ENCODE data around the gene TIMP2. TPM values are rescaled to one million over a fixed set of nuclear protein-coding genes. Genes with fewer than 3 reads are reported as not detected.

Gene TIMP2
- total and polyA plus RNA-seq, 2 donors from 2014 or later = 72.1 to 172 TPM

- FAIRE-seq (no peak), DNase-seq (no peak)
- Histone ChIP-seq H3K27ac (ENCODE audit: low read depth in 2 of 2, low read length in 2 of 2) (peak overlapping the region; percentile 56 to 58), H3K9me3 (ENCODE audit: control insufficient read depth in 2 of 3, insufficient read depth in 1 of 3, low read length in 3 of 3) (no peaks in the 10 kb centered on the region), H3K27me3 (ENCODE audit: control insufficient read depth, insufficient read depth, low read length) (no peaks in the 10 kb centered on the region), H3K36me3 (ENCODE audit: control insufficient read depth in 2 of 3, insufficient read depth in 3 of 3, low read length in 3 of 3) (peaks cover 6 to 43% (median 37%) of the 10 kb centered on the region in 3 donors), H3K4me3 (ENCODE audit: low read length in 3 of 3) (no peak overlapping the region), H3K4me1 (ENCODE audit: control insufficient read depth in 2 of 3, insufficient read depth in 2 of 3, low read depth in 1 of 3, low read length in 3 of 3) (no peaks in the 10 kb centered on the region), H3K9ac (ENCODE audit: low read length in 3 of 3) (no peak overlapping the region)
- TF ChIP-seq, protein P1, sequence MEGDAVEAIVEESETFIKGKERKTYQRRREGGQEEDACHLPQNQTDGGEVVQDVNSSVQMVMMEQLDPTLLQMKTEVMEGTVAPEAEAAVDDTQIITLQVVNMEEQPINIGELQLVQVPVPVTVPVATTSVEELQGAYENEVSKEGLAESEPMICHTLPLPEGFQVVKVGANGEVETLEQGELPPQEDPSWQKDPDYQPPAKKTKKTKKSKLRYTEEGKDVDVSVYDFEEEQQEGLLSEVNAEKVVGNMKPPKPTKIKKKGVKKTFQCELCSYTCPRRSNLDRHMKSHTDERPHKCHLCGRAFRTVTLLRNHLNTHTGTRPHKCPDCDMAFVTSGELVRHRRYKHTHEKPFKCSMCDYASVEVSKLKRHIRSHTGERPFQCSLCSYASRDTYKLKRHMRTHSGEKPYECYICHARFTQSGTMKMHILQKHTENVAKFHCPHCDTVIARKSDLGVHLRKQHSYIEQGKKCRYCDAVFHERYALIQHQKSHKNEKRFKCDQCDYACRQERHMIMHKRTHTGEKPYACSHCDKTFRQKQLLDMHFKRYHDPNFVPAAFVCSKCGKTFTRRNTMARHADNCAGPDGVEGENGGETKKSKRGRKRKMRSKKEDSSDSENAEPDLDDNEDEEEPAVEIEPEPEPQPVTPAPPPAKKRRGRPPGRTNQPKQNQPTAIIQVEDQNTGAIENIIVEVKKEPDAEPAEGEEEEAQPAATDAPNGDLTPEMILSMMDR (IDR thresholded peaks at IDR 0.05; ENCODE audit: borderline replicate concordance, extremely low read depth, insufficient read depth) = no peak
- intact Hi-C loops (cut with DNase I) = no loop called here
Observed at GRCh38 chr17:78826836-78827509, 98.2 kb downstream of the TIMP2 start.

DNA sequence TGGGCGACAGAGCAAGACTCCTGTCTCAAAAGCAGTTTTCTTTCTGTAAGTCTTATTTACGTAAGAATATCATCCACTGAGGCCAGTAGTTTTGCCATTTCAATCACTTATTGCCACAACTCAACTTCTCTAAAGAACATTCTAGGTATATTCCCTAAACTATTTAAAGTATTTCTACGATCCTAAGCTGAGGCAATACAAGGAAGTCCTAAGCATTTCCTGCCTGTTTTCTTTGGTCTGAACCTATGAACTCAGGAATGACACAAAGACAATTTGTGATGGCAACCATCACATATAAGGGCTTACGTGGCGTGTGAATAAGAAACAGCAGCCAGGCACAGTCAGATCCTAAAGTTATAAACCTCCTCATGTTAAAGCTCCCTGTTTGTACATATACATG, 98.8 kb downstream of the TIMP2 start:
- Histone ChIP-seq H3K4me3 (ENCODE audit: low read length in 3 of 3) (no peak overlapping the region), H3K4me1 (ENCODE audit: control insufficient read depth in 2 of 3, insufficient read depth in 2 of 3, low read depth in 1 of 3, low read length in 3 of 3) (no peaks in the 10 kb centered on the region), H3K27ac (ENCODE audit: low read depth in 2 of 2, low read length in 2 of 2) (peak overlapping the region; percentile 56 to 58), H3K36me3 (ENCODE audit: control insufficient read depth in 2 of 3, insufficient read depth in 3 of 3, low read length in 3 of 3) (peaks cover 8 to 42% (median 37%) of the 10 kb centered on the region in 3 donors), H3K27me3 (ENCODE audit: control insufficient read depth, insufficient read depth, low read length) (no peaks in the 10 kb centered on the region), H3K9me3 (ENCODE audit: control insufficient read depth in 2 of 3, insufficient read depth in 1 of 3, low read length in 3 of 3) (no peaks in the 10 kb centered on the region), H3K9ac (ENCODE audit: low read length in 3 of 3) (no peak overlapping the region)
- TF ChIP-seq, protein P1 (IDR thresholded peaks at IDR 0.05; ENCODE audit: borderline replicate concordance, extremely low read depth, insufficient read depth) = no peak
- intact Hi-C loops (cut with DNase I) = no loop called here
- FAIRE-seq (no peak), DNase-seq (no peak)

GRCh38 chr17:78825696-78826095, 99.5 kb downstream of the TIMP2 start:
- no peak overlapping the region for H3K27ac ChIP-seq (ENCODE audit: low read depth in 2 of 2, low read length in 2 of 2)
- no peak overlapping the region for H3K9ac ChIP-seq (ENCODE audit: low read length in 3 of 3)
- TF ChIP-seq, protein P1 (IDR thresholded peaks at IDR 0.05; ENCODE audit: borderline replicate concordance, extremely low read depth, insufficient read depth) = no peak
- H3K36me3 ChIP-seq (ENCODE audit: control insufficient read depth in 2 of 3, insufficient read depth in 3 of 3, low read length in 3 of 3) = peaks cover 9 to 45% (median 39%) of the 10 kb centered on the region in 3 donors
- H3K9me3 ChIP-seq (ENCODE audit: control insufficient read depth in 2 of 3, insufficient read depth in 1 of 3, low read length in 3 of 3) = no peaks in the 10 kb centered on the region
- intact Hi-C loops (cut with DNase I) = no loop called here
- H3K4me3 ChIP-seq (ENCODE audit: low read length in 3 of 3) = no peak overlapping the region
- H3K4me1 ChIP-seq (ENCODE audit: control insufficient read depth in 2 of 3, insufficient read depth in 2 of 3, low read depth in 1 of 3, low read length in 3 of 3) = no peaks in the 10 kb centered on the region
- FAIRE-seq (no peak), DNase-seq (no peak)
- H3K27me3 ChIP-seq (ENCODE audit: control insufficient read depth, insufficient read depth, low read length) = no peaks in the 10 kb centered on the region

All from kidney (tissue), 14 donors.